Activated naive CD8-positive, alpha-beta T cell treated with anti-CD3 and anti-CD28 coated beads for 36 hours (primary cell): ENCODE data around the gene KRTAP4-11. TPM values are rescaled to one million over a fixed set of nuclear protein-coding genes. Genes with fewer than 3 reads are reported as not detected.

Experiments
- DNase-seq: peaks from one replicate; pipeline ENCODE4 v3.0.0; 2021
- H3K27ac Mint-ChIP-seq: one replicate; pipeline ENCODE4 v1.8.0; 2022; ENCODE audit warnings: mild to moderate bottlenecking, moderate library complexity, mixed read lengths
- H3K27me3 Mint-ChIP-seq: one replicate; pipeline ENCODE4 v1.8.0; 2022; ENCODE audit warnings: mild to moderate bottlenecking, mixed read lengths
- H3K36me3 Mint-ChIP-seq: one replicate; pipeline ENCODE4 v1.8.0; 2021; ENCODE audit warnings: mild to moderate bottlenecking, mixed read lengths
- H3K4me1 Mint-ChIP-seq: one replicate; pipeline ENCODE4 v1.8.0; 2021; ENCODE audit warnings: mixed read lengths
- H3K4me3 Mint-ChIP-seq: one replicate; pipeline ENCODE4 v1.8.0; 2022; ENCODE audit warnings: mild to moderate bottlenecking, moderate library complexity, mixed read lengths
- H3K9me3 Mint-ChIP-seq: one replicate; pipeline ENCODE4 v1.8.0; 2022; ENCODE audit warnings: mixed read lengths
- total RNA-seq, 2 experiments: library from RNA; stranded (reverse); gene quantifications; one replicate each; pipeline ENCODE4 v1.2.3, GENCODE V29; 2021

Gene KRTAP4-11
- total RNA-seq, 2 experiments from 2014 or later, result not detected

DNA sequence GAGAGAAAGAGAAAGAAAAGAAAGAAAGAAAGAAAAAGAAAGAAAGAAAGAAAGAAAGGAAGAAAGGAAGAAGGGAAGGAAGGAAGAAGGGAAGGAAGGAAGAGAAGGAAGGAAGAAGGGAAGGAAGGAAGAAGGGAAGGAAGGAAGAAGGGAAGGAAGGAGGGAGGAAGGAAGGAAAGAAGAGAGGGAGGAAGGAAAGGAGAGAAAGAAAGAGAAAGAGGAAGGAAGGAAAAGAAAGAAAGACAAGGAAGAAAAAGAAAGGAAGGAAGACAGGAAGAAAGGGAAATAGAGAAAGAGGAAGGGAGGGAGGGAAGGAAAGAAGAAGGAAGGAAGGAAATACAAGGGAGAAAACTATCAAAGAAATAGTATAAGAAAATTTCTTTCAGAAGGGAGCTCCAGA, 41.4 kb downstream of the KRTAP4-11 start:
- Mint-ChIP-seq H3K27me3 (peaks cover 15% of the 10 kb centered on the region), H3K27ac (no peak overlapping the region), H3K4me1 (no peaks in the 10 kb centered on the region), H3K36me3 (no peaks in the 10 kb centered on the region), H3K9me3 (no peaks in the 10 kb centered on the region), H3K4me3 (no peak overlapping the region)
- no peak for DNase-seq

DNA sequence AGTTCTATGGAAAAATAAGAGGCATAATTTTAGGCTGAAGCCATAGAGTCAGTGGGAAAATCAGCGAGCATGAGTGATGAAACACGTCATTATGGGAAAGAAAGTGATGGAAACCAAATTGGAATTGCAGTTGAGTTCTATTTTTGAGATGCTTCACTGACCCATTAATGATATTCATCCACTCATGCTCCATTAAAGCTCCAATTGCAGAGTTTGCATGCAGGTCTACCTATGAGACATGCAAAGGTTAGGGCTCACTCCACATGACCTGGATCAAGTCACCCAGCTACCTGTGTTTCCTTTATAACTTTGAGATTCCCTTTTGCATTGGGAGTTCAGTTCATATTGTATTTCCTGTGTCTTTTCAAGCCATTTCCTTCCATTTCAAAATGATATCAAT, 44.5 kb downstream of the KRTAP4-11 start:
- peaks cover 2% of the 10 kb centered on the region for H3K4me1 Mint-ChIP-seq
- no peaks in the 10 kb centered on the region for H3K36me3 Mint-ChIP-seq
- no peak for DNase-seq
- H3K27me3 Mint-ChIP-seq, result peaks cover 15% of the 10 kb centered on the region
- H3K4me3 Mint-ChIP-seq, result no peak overlapping the region
- no peak overlapping the region for H3K27ac Mint-ChIP-seq
- H3K9me3 Mint-ChIP-seq, result no peaks in the 10 kb centered on the region

DNA sequence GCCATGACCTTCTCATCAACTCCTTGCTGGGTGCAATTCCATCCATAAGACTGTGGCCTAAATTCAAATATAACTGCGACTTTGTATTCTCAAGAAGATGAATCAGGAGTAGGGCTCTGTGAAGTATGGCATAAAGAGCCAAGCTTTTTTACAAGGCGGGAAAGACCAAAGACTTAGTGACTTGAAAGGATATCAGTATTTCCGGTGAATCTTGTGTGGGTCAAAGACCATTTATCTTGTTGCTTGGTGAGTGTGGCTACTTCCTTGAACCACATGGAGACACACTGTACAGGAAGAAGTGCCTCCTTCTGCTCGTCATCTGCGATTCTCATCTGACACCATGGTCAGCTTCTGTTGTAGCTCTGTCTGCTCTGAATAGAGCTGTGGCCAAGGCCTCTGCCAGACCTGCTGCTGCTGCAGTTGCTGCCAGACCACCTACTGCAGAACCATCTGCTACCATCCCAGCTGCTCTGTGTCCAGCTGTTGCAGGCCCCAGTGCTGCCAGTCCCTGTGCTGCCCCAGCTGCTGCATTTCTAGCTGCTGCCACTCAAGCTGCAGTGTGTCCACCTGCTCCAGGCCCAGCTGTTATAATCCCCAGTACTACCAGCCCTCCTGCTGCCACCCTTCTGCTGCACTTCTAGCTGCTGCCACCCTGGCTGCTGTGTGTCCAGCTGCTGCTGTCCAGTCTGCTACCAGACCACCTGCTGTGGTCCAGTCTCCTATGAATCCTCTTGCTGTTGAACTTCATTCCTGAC, 46.4 kb downstream of the KRTAP4-11 start:
- DNase-seq, result no peak
- peaks cover 2% of the 10 kb centered on the region for H3K4me1 Mint-ChIP-seq
- peaks cover 11% of the 10 kb centered on the region for H3K27me3 Mint-ChIP-seq
- no peaks in the 10 kb centered on the region for H3K9me3 Mint-ChIP-seq
- H3K27ac Mint-ChIP-seq, result no peak overlapping the region
- H3K4me3 Mint-ChIP-seq, result no peak overlapping the region
- no peaks in the 10 kb centered on the region for H3K36me3 Mint-ChIP-seq

DNA sequence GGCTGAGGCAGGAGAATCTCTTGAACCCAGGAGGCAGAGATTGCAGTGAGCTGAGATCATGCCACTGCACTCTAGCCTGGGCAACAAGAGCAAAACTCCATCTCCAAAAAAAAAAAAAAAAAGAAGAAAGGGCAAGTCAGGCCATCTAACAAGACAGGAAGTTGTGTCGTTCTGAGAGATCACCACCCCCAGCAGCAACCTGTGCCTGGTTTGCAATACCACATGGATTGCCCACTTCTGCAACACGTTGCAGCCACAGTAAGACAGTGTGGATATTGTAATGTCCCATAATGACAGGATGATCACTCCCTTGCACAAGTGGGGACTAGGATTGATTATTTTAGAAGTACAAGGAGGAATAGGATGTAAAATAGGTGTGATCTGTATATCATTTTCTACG, 49.1 kb downstream of the KRTAP4-11 start:
- DNase-seq, result no peak
- no peak overlapping the region for H3K27ac Mint-ChIP-seq
- no peaks in the 10 kb centered on the region for H3K9me3 Mint-ChIP-seq
- no peaks in the 10 kb centered on the region for H3K36me3 Mint-ChIP-seq
- peaks cover 2% of the 10 kb centered on the region for H3K4me1 Mint-ChIP-seq
- no peak overlapping the region for H3K4me3 Mint-ChIP-seq
- H3K27me3 Mint-ChIP-seq, result no peaks in the 10 kb centered on the region

DNA sequence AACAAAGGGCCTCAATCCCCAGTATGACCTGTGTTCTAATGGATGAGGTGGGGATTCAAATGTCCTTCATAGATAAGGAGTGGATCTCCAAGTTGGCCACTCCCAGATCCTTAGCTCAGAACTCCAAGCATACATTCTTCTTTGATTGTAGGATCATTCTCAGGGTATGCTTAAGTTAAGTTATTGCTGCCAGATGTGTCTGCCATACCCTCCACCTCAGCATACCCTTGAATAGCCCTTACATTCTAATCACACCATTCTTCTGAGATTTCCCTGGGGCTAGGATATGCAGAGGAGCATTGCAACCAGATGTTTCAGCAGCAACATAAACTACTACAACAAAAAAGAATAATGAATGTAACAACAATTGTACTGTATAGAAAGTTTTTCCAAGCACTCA, 50.9 kb downstream of the KRTAP4-11 start:
- no peaks in the 10 kb centered on the region for H3K9me3 Mint-ChIP-seq
- peaks cover 2% of the 10 kb centered on the region for H3K4me1 Mint-ChIP-seq
- DNase-seq, result no peak
- H3K36me3 Mint-ChIP-seq, result no peaks in the 10 kb centered on the region
- H3K27me3 Mint-ChIP-seq, result no peaks in the 10 kb centered on the region
- no peak overlapping the region for H3K4me3 Mint-ChIP-seq
- H3K27ac Mint-ChIP-seq, result no peak overlapping the region

Other genes with a start within 250 kb of the KRTAP4-11 start
- not detected for gene KRT20, start 233.1 kb downstream of the KRTAP4-11 start, total RNA-seq
- gene KRT23, start 180.7 kb downstream of the KRTAP4-11 start, total RNA-seq, result not detected
- not detected for gene KRT39, start 151.4 kb downstream of the KRTAP4-11 start, total RNA-seq
- not detected for gene KRT40, start 134.0 kb downstream of the KRTAP4-11 start, total RNA-seq
- gene KRTAP3-3, start 124.2 kb downstream of the KRTAP4-11 start, total RNA-seq, result not detected
- gene KRTAP3-2, start 118.5 kb downstream of the KRTAP4-11 start, total RNA-seq, result not detected
- not detected for gene KRTAP3-1, start 109.2 kb downstream of the KRTAP4-11 start, total RNA-seq
- gene KRTAP1-5, start 91.2 kb downstream of the KRTAP4-11 start, total RNA-seq, result not detected
- not detected for gene KRTAP1-4, start 88.2 kb downstream of the KRTAP4-11 start, total RNA-seq
- not detected for gene KRTAP1-3, start 83.5 kb downstream of the KRTAP4-11 start, total RNA-seq
- not detected for gene KRTAP1-1, start 76.9 kb downstream of the KRTAP4-11 start, total RNA-seq
- not detected for gene KRTAP2-1, start 71.1 kb downstream of the KRTAP4-11 start, total RNA-seq
- gene KRTAP2-2, start 63.1 kb downstream of the KRTAP4-11 start, total RNA-seq, result not detected
- not detected for gene KRTAP2-3, start 58.3 kb downstream of the KRTAP4-11 start, total RNA-seq
- gene KRTAP2-4, start 52.5 kb downstream of the KRTAP4-11 start, total RNA-seq, result not detected
- gene KRTAP4-7, start 34.2 kb downstream of the KRTAP4-11 start, total RNA-seq, result not detected
- not detected for gene KRTAP4-8, start 20.2 kb downstream of the KRTAP4-11 start, total RNA-seq
- gene KRTAP4-16, start 16.2 kb downstream of the KRTAP4-11 start, total RNA-seq, result not detected
- gene KRTAP4-9, start 13.0 kb downstream of the KRTAP4-11 start, total RNA-seq, result not detected
- not detected for gene KRTAP4-12, start 5.8 kb upstream of the KRTAP4-11 start, total RNA-seq
- gene KRTAP4-6, start 22.2 kb upstream of the KRTAP4-11 start, total RNA-seq, result not detected
- gene KRTAP4-5, start 31.5 kb upstream of the KRTAP4-11 start, total RNA-seq, result not detected
- gene KRTAP4-4, start 42.4 kb upstream of the KRTAP4-11 start, total RNA-seq, result not detected
- not detected for gene KRTAP4-3, start 49.8 kb upstream of the KRTAP4-11 start, total RNA-seq
- not detected for gene KRTAP4-2, start 59.8 kb upstream of the KRTAP4-11 start, total RNA-seq
- gene KRTAP4-1, start 66.5 kb upstream of the KRTAP4-11 start, total RNA-seq, result not detected
- gene KRTAP9-1, start 71.5 kb upstream of the KRTAP4-11 start, total RNA-seq, result not detected
- not detected for gene KRTAP9-2, start 108.3 kb upstream of the KRTAP4-11 start, total RNA-seq
- not detected for gene KRTAP9-3, start 114.1 kb upstream of the KRTAP4-11 start, total RNA-seq
- gene KRTAP9-8, start 119.6 kb upstream of the KRTAP4-11 start, total RNA-seq, result not detected
- gene KRTAP9-4, start 131.3 kb upstream of the KRTAP4-11 start, total RNA-seq, result not detected
- gene KRTAP9-9, start 137.0 kb upstream of the KRTAP4-11 start, total RNA-seq, result not detected
- gene KRTAP9-6, start 147.0 kb upstream of the KRTAP4-11 start, total RNA-seq, result not detected
- gene KRTAP9-7, start 157.3 kb upstream of the KRTAP4-11 start, total RNA-seq, result not detected
- gene KRTAP29-1, start 184.5 kb upstream of the KRTAP4-11 start, total RNA-seq, result not detected
- not detected for gene KRTAP16-1, start 190.9 kb upstream of the KRTAP4-11 start, total RNA-seq
- not detected for gene KRTAP17-1, start 197.3 kb upstream of the KRTAP4-11 start, total RNA-seq
- gene KRT33A, start 232.5 kb upstream of the KRTAP4-11 start, total RNA-seq, result not detected